PC-9 (cell line): ENCODE data around the gene PARP2. TPM values are rescaled to one million over a fixed set of nuclear protein-coding genes. Genes with fewer than 3 reads are reported as not detected.

Experiments
- BruUV-seq: library from RNA; stranded (reverse); fragments of 400-500 nt; replicated peaks from 2 replicates; lab custom pipeline; 2021; lab: Mats Ljungman, UMichigan
- CTCF ChIA-PET: fragments of 300-600 bp; sonication (Branson Sonifier 250); formaldehyde crosslinking; loops from one replicate; lab custom pipeline; 2022; ENCODE audit warnings: antibody characterized with exemption; lab: Charles Lee
- POLR2A ChIA-PET: fragments of 300-600 bp; sonication (Branson Sonifier 250); formaldehyde crosslinking; loops from one replicate; lab custom pipeline; 2022; ENCODE audit warnings: antibody characterized with exemption; ENCODE audit not compliant: unreplicated experiment; lab: Charles Lee
- DNase-seq, 2 experiments: peaks; one replicate each; pipeline versions ENCODE4 v3.0.0 to v3.0.0-alpha.2; 2015 to 2022; ENCODE audit warnings: mixed read lengths in 1 of 2
- H2AFZ ChIP-seq: fragments of 200-600 bp; sonication (generic); 2 replicates; pipeline ENCODE4 v1.8.1; 2017; ENCODE audit warnings: antibody characterized with exemption
- H3F3A ChIP-seq: fragments of 200-600 bp; sonication (generic); 2 replicates; pipeline ENCODE4 v1.8.1; 2017; ENCODE audit warnings: antibody characterized with exemption, mild to moderate bottlenecking, low read depth; ENCODE audit not compliant: insufficient read depth
- H3K27ac ChIP-seq: fragments of 200-600 bp; sonication (generic); 2 replicates; pipeline ENCODE4 v1.6.1; 2016; ENCODE audit warnings: mixed run types
- H3K27me3 ChIP-seq: fragments of 200-600 bp; sonication (generic); 2 replicates; pipeline ENCODE4 v1.6.1; 2016; ENCODE audit warnings: low read depth, mixed run types; ENCODE audit not compliant: insufficient read depth
- H3K36me3 ChIP-seq: fragments of 200-600 bp; sonication (generic); 2 replicates; pipeline ENCODE4 v1.6.1; 2016; ENCODE audit warnings: low read depth, mixed run types
- H3K4me1 ChIP-seq: fragments of 200-600 bp; sonication (generic); replicated peaks from 2 replicates; pipeline ENCODE4 v1.6.1; 2016; ENCODE audit warnings: mixed run types; ENCODE audit not compliant: insufficient read depth
- H3K4me2 ChIP-seq: fragments of 200-600 bp; sonication (generic); 2 replicates; pipeline ENCODE4 v1.6.1; 2017; ENCODE audit warnings: mixed run types
- H3K4me3 ChIP-seq: fragments of 200-600 bp; sonication (generic); 2 replicates; pipeline ENCODE4 v1.6.1; 2016; ENCODE audit warnings: mixed run types
- H3K79me2 ChIP-seq: fragments of 200-600 bp; sonication (generic); 2 replicates; pipeline ENCODE4 v1.6.1; 2017; ENCODE audit warnings: low read depth, mixed run types
- H3K9me2 ChIP-seq: fragments of 200-600 bp; sonication (generic); 2 replicates; pipeline ENCODE4 v1.8.1; 2017; ENCODE audit warnings: mild to moderate bottlenecking; ENCODE audit not compliant: insufficient read depth
- H3K9me3 ChIP-seq: fragments of 200-600 bp; sonication (generic); 2 replicates; pipeline ENCODE4 v1.8.1; 2016; ENCODE audit warnings: low read depth; ENCODE audit not compliant: insufficient read depth
- H4K20me1 ChIP-seq: fragments of 200-600 bp; sonication (generic); 2 replicates; pipeline ENCODE4 v1.8.1; 2017; ENCODE audit not compliant: insufficient read depth
- EZH2 ChIP-seq: fragments of 200-600 bp; sonication (generic); IDR thresholded peaks from 2 replicates; pipeline ENCODE4 v1.8.0; 2017; ENCODE audit warnings: antibody characterized with exemption, low read depth
- intact Hi-C: fragments of 100-400 bp; cut with micrococcal nuclease; formaldehyde crosslinking; loops from one replicate; pipeline ENCODE4 v1.10.0; 2022; ENCODE audit not compliant: unreplicated experiment
- total RNA-seq: library from RNA; stranded (reverse); gene quantifications from 2 replicates; pipeline ENCODE4 v1.2.3, GENCODE V29; 2021
- TF ChIP-seq, protein P1 (sequence below): fragments of 200-600 bp; sonication (generic); conservative IDR thresholded peaks from 2 replicates; pipeline ENCODE4 v1.6.1; 2017; ENCODE audit warnings: mixed run types, antibody characterized with exemption, mild to moderate bottlenecking, moderate library complexity

Gene PARP2
- total RNA-seq, 1 experiment from 2014 or later = 22.1 TPM

DNA sequence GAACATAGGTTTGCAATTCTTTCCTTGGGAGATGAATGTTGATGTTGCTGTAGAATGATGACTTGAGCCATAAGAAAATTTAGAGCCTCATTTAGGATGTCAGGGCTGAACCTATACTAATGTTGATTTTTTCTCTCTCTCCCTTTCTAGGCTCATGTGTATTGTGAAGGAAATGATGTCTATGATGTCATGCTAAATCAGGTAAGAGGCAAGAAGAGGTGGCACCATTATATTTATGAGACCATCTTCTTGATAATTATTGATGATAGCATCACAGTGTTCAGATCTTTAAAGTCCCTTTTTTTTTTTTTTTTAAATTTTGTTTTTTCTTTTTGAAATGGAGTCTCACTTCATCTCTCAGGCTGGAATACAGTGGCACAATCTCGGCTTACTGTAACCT lies 3.3 kb downstream of the PARP2 start:
- H3K4me2 ChIP-seq = no peak overlapping the region
- POLR2A ChIA-PET = no interaction called here
- TF ChIP-seq, protein P1, sequence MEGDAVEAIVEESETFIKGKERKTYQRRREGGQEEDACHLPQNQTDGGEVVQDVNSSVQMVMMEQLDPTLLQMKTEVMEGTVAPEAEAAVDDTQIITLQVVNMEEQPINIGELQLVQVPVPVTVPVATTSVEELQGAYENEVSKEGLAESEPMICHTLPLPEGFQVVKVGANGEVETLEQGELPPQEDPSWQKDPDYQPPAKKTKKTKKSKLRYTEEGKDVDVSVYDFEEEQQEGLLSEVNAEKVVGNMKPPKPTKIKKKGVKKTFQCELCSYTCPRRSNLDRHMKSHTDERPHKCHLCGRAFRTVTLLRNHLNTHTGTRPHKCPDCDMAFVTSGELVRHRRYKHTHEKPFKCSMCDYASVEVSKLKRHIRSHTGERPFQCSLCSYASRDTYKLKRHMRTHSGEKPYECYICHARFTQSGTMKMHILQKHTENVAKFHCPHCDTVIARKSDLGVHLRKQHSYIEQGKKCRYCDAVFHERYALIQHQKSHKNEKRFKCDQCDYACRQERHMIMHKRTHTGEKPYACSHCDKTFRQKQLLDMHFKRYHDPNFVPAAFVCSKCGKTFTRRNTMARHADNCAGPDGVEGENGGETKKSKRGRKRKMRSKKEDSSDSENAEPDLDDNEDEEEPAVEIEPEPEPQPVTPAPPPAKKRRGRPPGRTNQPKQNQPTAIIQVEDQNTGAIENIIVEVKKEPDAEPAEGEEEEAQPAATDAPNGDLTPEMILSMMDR = no peak
- TF ChIP-seq EZH2 = no peak
- peaks cover 14% of the 10 kb centered on the region for H3F3A ChIP-seq
- peaks cover 15% of the 10 kb centered on the region for H3K79me2 ChIP-seq
- H3K4me3 ChIP-seq = no peak overlapping the region
- H3K9me3 ChIP-seq = no peaks in the 10 kb centered on the region
- H2AFZ ChIP-seq = no peak overlapping the region
- no peaks in the 10 kb centered on the region for H3K27me3 ChIP-seq
- H3K9me2 ChIP-seq = no peaks in the 10 kb centered on the region
- intact Hi-C loops = loop anchor here (10.0 kb wide), 1 partner anchor 118 kb away; the partner anchor contains the start of genes PIP4P1 and PNP
- BruUV-seq = no TSS peak
- CTCF ChIA-PET = no interaction called here
- no peaks in the 10 kb centered on the region for H4K20me1 ChIP-seq
- no peak for DNase-seq
- 0 out of 2 replicates have a peak, but pooled peaks cover 1% of the 10 kb centered on the region for H3K4me1 ChIP-seq
- H3K36me3 ChIP-seq = no peaks in the 10 kb centered on the region
- no peak overlapping the region for H3K27ac ChIP-seq

DNA sequence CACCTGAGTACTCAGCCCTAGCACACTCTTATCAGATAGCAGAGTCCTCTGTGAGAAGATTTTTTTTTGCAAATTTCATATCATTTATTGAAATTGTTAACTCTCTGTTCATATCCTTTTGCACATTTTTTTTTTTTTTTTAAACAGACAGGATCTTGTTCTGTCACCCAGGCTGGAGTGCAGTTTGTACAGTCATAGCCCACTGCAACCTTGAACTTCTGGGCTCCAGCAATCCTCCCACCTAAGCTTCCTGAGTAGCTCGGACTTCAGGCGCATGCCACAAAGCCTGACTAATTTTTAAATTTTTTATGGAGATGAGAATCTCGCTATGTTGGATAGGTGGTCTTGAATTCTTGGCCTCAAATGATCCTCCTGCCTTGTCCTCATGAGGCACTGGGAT lies 4.3 kb downstream of the PARP2 start:
- POLR2A ChIA-PET = no interaction called here
- no peaks in the 10 kb centered on the region for H3K27me3 ChIP-seq
- no TSS peak for BruUV-seq
- DNase-seq = no peak
- no peak overlapping the region for H2AFZ ChIP-seq
- H3K9me3 ChIP-seq = no peaks in the 10 kb centered on the region
- intact Hi-C loops = loop anchor here (10.0 kb wide), 1 partner anchor 117 kb away; the partner anchor contains the start of genes PIP4P1 and PNP
- H3K27ac ChIP-seq = no peak overlapping the region
- H4K20me1 ChIP-seq = no peaks in the 10 kb centered on the region
- no peaks in the 10 kb centered on the region for H3K4me1 ChIP-seq
- TF ChIP-seq EZH2 = no peak
- TF ChIP-seq, protein P1 = no peak
- peaks cover 15% of the 10 kb centered on the region for H3K79me2 ChIP-seq
- H3K4me3 ChIP-seq = no peak overlapping the region
- no peak overlapping the region for H3K4me2 ChIP-seq
- CTCF ChIA-PET = no interaction called here
- H3K9me2 ChIP-seq = no peaks in the 10 kb centered on the region
- H3F3A ChIP-seq = peaks cover 3% of the 10 kb centered on the region
- no peaks in the 10 kb centered on the region for H3K36me3 ChIP-seq

DNA sequence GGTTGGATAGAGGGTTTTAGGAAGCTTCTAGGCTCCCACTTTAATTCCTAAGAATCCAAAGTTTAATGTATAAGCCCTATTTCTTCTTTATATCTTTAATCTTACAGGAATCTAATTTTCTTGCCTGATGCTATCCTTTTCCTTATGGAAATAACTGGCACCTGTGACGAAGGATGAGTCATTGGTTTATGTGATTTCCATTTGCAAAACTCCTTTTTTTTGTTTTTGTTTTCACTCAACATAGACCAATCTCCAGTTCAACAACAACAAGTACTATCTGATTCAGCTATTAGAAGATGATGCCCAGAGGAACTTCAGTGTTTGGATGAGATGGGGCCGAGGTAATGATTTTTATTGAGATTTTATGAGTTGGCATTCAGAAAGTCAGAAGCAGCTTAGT lies 6.8 kb downstream of the PARP2 start:
- intact Hi-C loops = no loop called here
- DNase-seq = no peak
- H3K4me3 ChIP-seq = no peak overlapping the region
- no peaks in the 10 kb centered on the region for H3K27me3 ChIP-seq
- no peak overlapping the region for H2AFZ ChIP-seq
- no peaks in the 10 kb centered on the region for H4K20me1 ChIP-seq
- H3K9me3 ChIP-seq = no peaks in the 10 kb centered on the region
- H3K9me2 ChIP-seq = no peaks in the 10 kb centered on the region
- no peaks in the 10 kb centered on the region for H3K36me3 ChIP-seq
- ChIA-PET CTCF (no interaction called here), POLR2A (no interaction called here)
- no peaks in the 10 kb centered on the region for H3K4me1 ChIP-seq
- H3K27ac ChIP-seq = no peak overlapping the region
- H3K79me2 ChIP-seq = no peaks in the 10 kb centered on the region
- H3F3A ChIP-seq = no peaks in the 10 kb centered on the region
- no TSS peak for BruUV-seq
- no peak overlapping the region for H3K4me2 ChIP-seq
- TF ChIP-seq, protein P1 = no peak
- TF ChIP-seq EZH2 = no peak
